ENCODE data around the gene SLC7A10. TPM values are rescaled to one million over a fixed set of nuclear protein-coding genes. Genes with fewer than 3 reads are reported as not detected.

The SLC7A10 gene
- total RNA-seq (2022) (not detected in 2 replicates), Bru-seq, nascent RNA (not detected), BruChase-seq, experiment 1, labeled RNA remaining after a 6-hour chase (not detected), BruChase-seq, experiment 2, labeled RNA remaining after a 2-hour chase (percentile 5 among the genes with signal in this experiment)
- long read RNA-seq, result 0 reads

DNA sequence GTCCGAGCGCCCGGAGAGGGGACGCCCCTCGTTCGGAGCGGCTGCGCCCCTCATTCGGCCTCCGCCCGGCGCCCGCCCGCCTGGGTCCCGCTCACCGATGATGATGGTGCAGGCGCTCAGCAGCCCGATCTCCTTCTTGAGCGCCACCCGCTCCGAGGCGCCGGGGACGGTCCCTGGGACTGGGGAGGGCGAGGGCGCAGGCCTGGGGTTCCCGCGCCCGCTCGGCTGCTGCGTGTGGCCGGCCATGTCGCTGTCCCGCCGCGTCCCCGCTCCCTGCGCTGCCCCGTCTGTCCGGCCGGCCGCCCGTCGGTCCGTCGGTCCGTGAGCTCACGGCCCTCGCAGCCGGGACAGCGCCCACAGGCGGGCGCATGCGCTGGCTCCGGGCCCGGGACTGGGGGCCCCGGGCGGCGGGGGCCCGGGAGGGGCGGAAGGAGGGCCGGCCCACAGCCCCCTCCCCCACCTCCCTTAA is at the start of gene SLC7A10:
Gene SLC7A10 (minus strand): TSS at position 393 of the 469 bp plus-strand sequence. CDS start 147 bp downstream, at position 246.
- Mint-ChIP-seq H3K27ac (ENCODE audit: unreplicated experiment) (no peak within 1 kb of the TSS), H3K4me1 (ENCODE audit: low read depth, unreplicated experiment) (peaks cover 3% of the 10 kb centered on the region), H3K4me3 (ENCODE audit: low read depth, unreplicated experiment) (no peak within 1 kb of the TSS), H3K36me3 (ENCODE audit: insufficient read depth, unreplicated experiment) (no peaks in the 10 kb centered on the region), H3K9me3 (ENCODE audit: low read depth, unreplicated experiment) (peaks cover 13% of the 10 kb centered on the region), H3K27me3 (ENCODE audit: unreplicated experiment) (peaks cover 91% of the 10 kb centered on the region)
- intact Hi-C loops (cut with micrococcal nuclease; ENCODE audit: unreplicated experiment), result no loop called here
- CTCF ChIA-PET, result interaction anchor here (2.7 kb wide), 1 partner anchor 10 kb away, joined by 9 read pairs; no protein-coding TSS in a partner anchor
- TF ChIP-seq, protein P1, sequence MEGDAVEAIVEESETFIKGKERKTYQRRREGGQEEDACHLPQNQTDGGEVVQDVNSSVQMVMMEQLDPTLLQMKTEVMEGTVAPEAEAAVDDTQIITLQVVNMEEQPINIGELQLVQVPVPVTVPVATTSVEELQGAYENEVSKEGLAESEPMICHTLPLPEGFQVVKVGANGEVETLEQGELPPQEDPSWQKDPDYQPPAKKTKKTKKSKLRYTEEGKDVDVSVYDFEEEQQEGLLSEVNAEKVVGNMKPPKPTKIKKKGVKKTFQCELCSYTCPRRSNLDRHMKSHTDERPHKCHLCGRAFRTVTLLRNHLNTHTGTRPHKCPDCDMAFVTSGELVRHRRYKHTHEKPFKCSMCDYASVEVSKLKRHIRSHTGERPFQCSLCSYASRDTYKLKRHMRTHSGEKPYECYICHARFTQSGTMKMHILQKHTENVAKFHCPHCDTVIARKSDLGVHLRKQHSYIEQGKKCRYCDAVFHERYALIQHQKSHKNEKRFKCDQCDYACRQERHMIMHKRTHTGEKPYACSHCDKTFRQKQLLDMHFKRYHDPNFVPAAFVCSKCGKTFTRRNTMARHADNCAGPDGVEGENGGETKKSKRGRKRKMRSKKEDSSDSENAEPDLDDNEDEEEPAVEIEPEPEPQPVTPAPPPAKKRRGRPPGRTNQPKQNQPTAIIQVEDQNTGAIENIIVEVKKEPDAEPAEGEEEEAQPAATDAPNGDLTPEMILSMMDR (IDR thresholded peaks at IDR 0.05; ENCODE audit: unreplicated experiment), result no peak
- no TSS peak for BruUV-seq (replicated peaks)
- no peak for DNase-seq

DNA sequence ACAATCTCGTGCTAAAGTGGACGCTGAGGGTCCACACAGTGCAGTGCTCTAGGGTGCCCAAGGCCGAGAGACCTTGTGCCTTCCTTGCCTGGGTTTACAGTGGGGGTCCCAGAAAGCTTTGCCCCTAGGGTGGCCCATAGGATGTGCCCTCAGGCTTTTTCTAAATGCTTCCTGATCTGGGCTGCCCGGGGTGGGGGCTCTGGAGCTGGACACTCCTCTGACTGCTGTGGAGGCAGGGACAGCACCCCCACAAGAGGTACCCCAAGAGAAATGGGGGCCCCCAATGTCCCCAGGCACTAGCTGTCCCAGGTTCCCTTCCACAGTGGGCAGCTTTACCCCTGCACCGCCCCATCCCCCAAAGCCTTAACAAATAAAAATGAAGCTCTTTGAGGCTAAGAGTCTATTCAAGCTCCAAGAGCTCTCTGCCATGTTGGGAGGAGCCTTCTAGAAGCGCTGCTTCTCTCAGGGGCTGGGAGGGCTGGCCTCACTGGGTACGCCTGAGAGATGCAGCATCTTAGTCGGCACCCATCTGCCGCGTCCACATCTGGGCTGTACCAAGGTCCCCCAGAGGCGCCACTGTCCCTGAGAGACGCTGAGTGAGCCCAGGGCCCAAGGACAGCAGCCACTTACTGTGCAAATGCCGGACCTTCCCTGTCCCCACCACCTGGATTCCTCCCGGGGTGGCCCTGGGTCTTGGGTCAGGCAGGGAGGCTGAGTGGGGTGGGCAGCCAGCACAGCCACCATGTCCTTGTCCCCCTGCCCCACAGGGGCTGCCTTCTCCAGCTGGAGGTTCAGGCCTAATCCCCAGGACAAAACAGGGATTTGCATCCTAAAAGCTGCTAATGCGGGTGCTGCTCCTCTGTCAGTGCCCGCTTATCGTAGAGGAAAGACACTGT is 49.3 kb upstream of the SLC7A10 start:
- DNase-seq, result no peak
- no peak overlapping the region for H3K27ac Mint-ChIP-seq (ENCODE audit: unreplicated experiment)
- CTCF ChIA-PET, result interaction anchor here (0.6 to 0.8 kb wide), 2 partner anchors 20 to 43 kb away, joined by 4 to 7 read pairs; no protein-coding TSS in a partner anchor
- H3K27me3 Mint-ChIP-seq (ENCODE audit: unreplicated experiment), result no peaks in the 10 kb centered on the region
- TF ChIP-seq, protein P1 (IDR thresholded peaks at IDR 0.05; ENCODE audit: unreplicated experiment), result no peak
- no TSS peak for BruUV-seq (replicated peaks)
- H3K36me3 Mint-ChIP-seq (ENCODE audit: insufficient read depth, unreplicated experiment), result peaks cover 7% of the 10 kb centered on the region
- no peaks in the 10 kb centered on the region for H3K9me3 Mint-ChIP-seq (ENCODE audit: low read depth, unreplicated experiment)
- H3K4me3 Mint-ChIP-seq (ENCODE audit: low read depth, unreplicated experiment), result no peak overlapping the region
- intact Hi-C loops (cut with micrococcal nuclease; ENCODE audit: unreplicated experiment), result no loop called here
- peaks cover 12% of the 10 kb centered on the region for H3K4me1 Mint-ChIP-seq (ENCODE audit: low read depth, unreplicated experiment)

DNA sequence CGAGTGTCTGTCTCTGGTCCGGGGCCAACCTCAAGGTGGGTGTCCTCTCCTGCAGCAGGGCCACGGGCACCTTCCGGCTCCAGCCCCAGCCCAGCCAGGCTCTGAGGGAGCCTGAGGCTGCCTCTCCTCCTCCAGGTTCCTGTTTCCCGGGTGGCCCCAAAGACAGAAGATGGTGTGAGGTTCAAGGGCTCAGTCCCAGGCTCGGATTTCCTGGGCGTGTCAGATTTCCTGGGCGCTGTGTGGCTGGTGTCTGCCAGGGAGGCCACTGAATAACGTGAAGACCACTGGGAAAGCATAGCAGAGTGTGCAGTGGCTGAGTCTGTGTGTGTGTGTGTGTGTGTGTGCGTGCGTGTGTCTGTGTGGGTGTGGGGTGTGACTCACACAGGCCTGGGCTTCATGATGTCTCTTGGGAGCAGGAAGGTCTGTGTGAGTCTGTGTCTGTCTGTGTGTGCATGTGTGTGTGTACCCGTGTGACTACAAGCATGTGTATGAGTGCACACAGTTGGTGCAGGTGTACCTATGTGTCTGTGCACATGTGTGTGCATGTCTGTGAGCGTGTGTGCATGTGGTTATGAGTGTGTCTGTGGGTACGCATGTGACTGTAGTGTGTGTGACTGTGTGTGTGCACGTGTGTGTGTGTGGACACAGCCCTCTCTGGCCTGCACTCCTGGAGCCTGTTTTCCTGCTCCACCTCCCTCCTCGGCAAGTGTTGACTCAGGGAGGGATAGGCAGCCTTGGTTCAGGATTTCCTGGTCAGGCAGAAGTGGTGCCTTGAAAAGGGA is 48.4 kb upstream of the SLC7A10 start:
- Mint-ChIP-seq H3K36me3 (ENCODE audit: insufficient read depth, unreplicated experiment) (peaks cover 7% of the 10 kb centered on the region), H3K9me3 (ENCODE audit: low read depth, unreplicated experiment) (no peaks in the 10 kb centered on the region), H3K4me3 (ENCODE audit: low read depth, unreplicated experiment) (no peak overlapping the region), H3K27ac (ENCODE audit: unreplicated experiment) (peak overlapping the region; percentile 9), H3K4me1 (ENCODE audit: low read depth, unreplicated experiment) (peaks cover 12% of the 10 kb centered on the region), H3K27me3 (ENCODE audit: unreplicated experiment) (no peaks in the 10 kb centered on the region)
- CTCF ChIA-PET, result no interaction called here
- TF ChIP-seq, protein P1 (IDR thresholded peaks at IDR 0.05; ENCODE audit: unreplicated experiment), result no peak
- BruUV-seq (replicated peaks), result no TSS peak
- intact Hi-C loops (cut with micrococcal nuclease; ENCODE audit: unreplicated experiment), result no loop called here
- DNase-seq, result peak; percentile 70

DNA sequence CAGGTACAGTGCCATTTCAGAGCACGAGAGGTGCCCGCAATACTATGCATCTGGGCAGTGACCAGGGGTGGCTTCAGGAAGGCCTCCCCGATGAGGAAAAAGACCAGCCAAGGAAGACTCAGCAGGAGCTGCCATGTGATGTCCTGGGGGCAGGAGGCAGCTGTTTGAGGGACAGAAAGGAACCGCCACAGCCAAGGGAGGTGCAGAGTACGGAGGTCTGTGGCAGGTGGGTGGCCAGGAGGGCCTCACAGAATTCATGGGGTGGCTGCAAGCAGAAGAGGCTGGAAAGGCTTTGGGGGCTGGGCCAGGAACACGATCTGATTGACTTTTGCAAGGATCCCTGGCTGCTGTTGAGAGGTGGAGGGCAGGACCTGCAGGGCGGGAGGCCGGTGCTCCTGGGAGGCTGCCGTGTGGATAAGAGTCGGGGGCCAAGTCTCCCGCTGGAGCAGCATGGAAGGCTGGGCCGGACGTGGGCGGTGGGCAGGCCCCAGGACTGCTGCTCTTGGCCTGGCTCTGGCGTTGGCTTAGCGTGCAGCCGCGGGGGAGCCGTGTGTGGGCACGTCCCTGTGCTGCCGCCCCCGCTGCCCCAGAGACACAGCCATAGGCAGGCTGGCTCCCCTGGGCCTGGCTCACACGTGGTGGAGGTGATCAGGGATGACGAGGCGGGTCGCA is 47.6 kb upstream of the SLC7A10 start:
- no peak for DNase-seq
- H3K27ac Mint-ChIP-seq (ENCODE audit: unreplicated experiment), result no peak overlapping the region
- TF ChIP-seq, protein P1 (IDR thresholded peaks at IDR 0.05; ENCODE audit: unreplicated experiment), result no peak
- H3K27me3 Mint-ChIP-seq (ENCODE audit: unreplicated experiment), result no peaks in the 10 kb centered on the region
- H3K4me3 Mint-ChIP-seq (ENCODE audit: low read depth, unreplicated experiment), result no peak overlapping the region
- H3K9me3 Mint-ChIP-seq (ENCODE audit: low read depth, unreplicated experiment), result no peaks in the 10 kb centered on the region
- no TSS peak for BruUV-seq (replicated peaks)
- CTCF ChIA-PET, result no interaction called here
- peaks cover 7% of the 10 kb centered on the region for H3K36me3 Mint-ChIP-seq (ENCODE audit: insufficient read depth, unreplicated experiment)
- intact Hi-C loops (cut with micrococcal nuclease; ENCODE audit: unreplicated experiment), result no loop called here
- H3K4me1 Mint-ChIP-seq (ENCODE audit: low read depth, unreplicated experiment), result peaks cover 12% of the 10 kb centered on the region

All from Calu3 (cell line).